Calu3 (cell line): Measurements from ENCODE around the gene TNK2. TPM values are rescaled to one million over a fixed set of nuclear protein-coding genes. Genes with fewer than 3 reads are reported as not detected.

ENCODE experiments used
- BruUV-seq: library from RNA; stranded (reverse); fragments of 400-500 nt; replicated peaks from 2 replicates; lab custom pipeline; 2021; lab: Mats Ljungman, UMichigan
- CTCF ChIA-PET: fragments of 300-600 bp; sonication (Branson Sonifier 250); formaldehyde crosslinking; loops from one replicate; lab custom pipeline; 2022; ENCODE audit warnings: antibody characterized with exemption; lab: Charles Lee
- DNase-seq: peaks from one replicate; pipeline ENCODE4 v3.0.0; 2022
- H3K27ac Mint-ChIP-seq: one replicate; pipeline ENCODE4 v1.8.0; 2022; ENCODE audit warnings: mixed read lengths; ENCODE audit not compliant: unreplicated experiment
- H3K27me3 Mint-ChIP-seq: one replicate; pipeline ENCODE4 v1.8.0; 2022; ENCODE audit warnings: mixed read lengths; ENCODE audit not compliant: unreplicated experiment
- H3K36me3 Mint-ChIP-seq: one replicate; pipeline ENCODE4 v1.8.0; 2022; ENCODE audit warnings: mild to moderate bottlenecking, moderate library complexity, mixed read lengths; ENCODE audit not compliant: insufficient read depth, unreplicated experiment
- H3K4me1 Mint-ChIP-seq: one replicate; pipeline ENCODE4 v1.8.0; 2022; ENCODE audit warnings: mild to moderate bottlenecking, low read depth, mixed read lengths; ENCODE audit not compliant: unreplicated experiment
- H3K4me3 Mint-ChIP-seq: one replicate; pipeline ENCODE4 v1.8.0; 2022; ENCODE audit warnings: mild to moderate bottlenecking, low read depth, moderate library complexity, mixed read lengths; ENCODE audit not compliant: unreplicated experiment
- H3K9me3 Mint-ChIP-seq: one replicate; pipeline ENCODE4 v1.8.0; 2022; ENCODE audit warnings: low read depth, mixed read lengths; ENCODE audit not compliant: unreplicated experiment
- CTCF ChIP-seq: fragments of 200-600 bp; IDR thresholded peaks from one replicate; pipeline ENCODE4 v1.8.0; 2022; ENCODE audit warnings: antibody characterized with exemption; ENCODE audit not compliant: unreplicated experiment
- intact Hi-C: fragments of 100-400 bp; cut with micrococcal nuclease; formaldehyde crosslinking; loops from one replicate; pipeline ENCODE4 v1.10.0; 2022; ENCODE audit not compliant: unreplicated experiment
- total RNA-seq: library from RNA; stranded (reverse); gene quantifications from 2 replicates; pipeline ENCODE4 v1.2.3, GENCODE V29; 2022

The TNK2 gene
- total RNA-seq, 1 experiment from 2014 or later: 50.4 TPM

- peaks cover 34% of the 10 kb centered on the region for H3K27me3 Mint-ChIP-seq
- DNase-seq: no peak
- intact Hi-C loops: no loop called here
- no peak overlapping the region for H3K27ac Mint-ChIP-seq
- TF ChIP-seq CTCF: no peak
- peaks cover 11% of the 10 kb centered on the region for H3K4me1 Mint-ChIP-seq
- peaks cover 19% of the 10 kb centered on the region for H3K36me3 Mint-ChIP-seq
- no peaks in the 10 kb centered on the region for H3K9me3 Mint-ChIP-seq
- CTCF ChIA-PET: interaction anchor here (2.5 kb wide), 1 partner anchor 19 kb away, joined by 16 read pairs; no protein-coding TSS in a partner anchor
- no peak overlapping the region for H3K4me3 Mint-ChIP-seq
- BruUV-seq: no TSS peak
Observed at GRCh38 chr3:195913382-195913781, 5.0 kb upstream of the TNK2 start.

GRCh38 chr3:195911946-195912270 lies 3.6 kb upstream of the TNK2 start:
- Mint-ChIP-seq H3K27ac (no peak overlapping the region), H3K4me1 (peaks cover 26% of the 10 kb centered on the region), H3K27me3 (peaks cover 20% of the 10 kb centered on the region), H3K4me3 (no peak overlapping the region), H3K36me3 (peaks cover 25% of the 10 kb centered on the region), H3K9me3 (no peaks in the 10 kb centered on the region)
- no peak for TF ChIP-seq CTCF
- intact Hi-C loops: no loop called here
- no peak for DNase-seq
- BruUV-seq: no TSS peak
- CTCF ChIA-PET: no interaction called here

GRCh38 chr3:195911041-195911945 lies 2.9 kb upstream of the TNK2 start:
- intact Hi-C loops: no loop called here
- Mint-ChIP-seq H3K4me3 (no peak overlapping the region), H3K4me1 (peaks cover 32% of the 10 kb centered on the region), H3K27me3 (peaks cover 13% of the 10 kb centered on the region), H3K9me3 (no peaks in the 10 kb centered on the region), H3K27ac (no peak overlapping the region), H3K36me3 (peaks cover 25% of the 10 kb centered on the region)
- no TSS peak for BruUV-seq
- no peak for TF ChIP-seq CTCF
- CTCF ChIA-PET: interaction anchor here (0.8 kb wide), 1 partner anchor 16 kb away, joined by 6 read pairs; no protein-coding TSS in a partner anchor
- no peak for DNase-seq

GRCh38 chr3:195910499-195910845 lies 2.1 kb upstream of the TNK2 start:
- DNase-seq: no peak
- intact Hi-C loops: no loop called here
- H3K4me1 Mint-ChIP-seq: peaks cover 40% of the 10 kb centered on the region
- TF ChIP-seq CTCF: no peak
- no peak overlapping the region for H3K27ac Mint-ChIP-seq
- BruUV-seq: no TSS peak
- no peaks in the 10 kb centered on the region for H3K9me3 Mint-ChIP-seq
- CTCF ChIA-PET: interaction anchor here (0.8 to 2.4 kb wide), 2 partner anchors 15 to 16 kb away, joined by 6 to 7 read pairs; no protein-coding TSS in a partner anchor
- no peak overlapping the region for H3K4me3 Mint-ChIP-seq
- H3K36me3 Mint-ChIP-seq: peaks cover 25% of the 10 kb centered on the region
- H3K27me3 Mint-ChIP-seq: peaks cover 5% of the 10 kb centered on the region
